OCI-LY7 (cell line): ENCODE results near the gene OR10J4.

Source experiments
- CTCF ChIP-seq: fragments of 200-600 bp; sonication (generic); conservative IDR thresholded peaks from 2 replicates; pipeline ENCODE4 v1.5.1; 2014; ENCODE audit warnings: mild to moderate bottlenecking, antibody characterized with exemption, low read length, moderate library complexity, mixed read lengths
- EZH2phosphoT487 ChIP-seq: fragments of 200-600 bp; sonication (generic); IDR thresholded peaks from 2 replicates; pipeline ENCODE4 v1.6.1; 2018; ENCODE audit warnings: low read depth, borderline replicate concordance, mild to moderate bottlenecking, mixed run types, antibody characterized with exemption, low read length, moderate library complexity, mixed read lengths

GRCh38 chr1:159465191-159465603 lies 33.2 kb downstream of the OR10J4 start:
- TF ChIP-seq CTCF (no peak), EZH2phosphoT487 (no peak)
